Stomach (tissue), 9 donors: ENCODE data around the gene ZBTB3. TPM values are rescaled to one million over a fixed set of nuclear protein-coding genes. Genes with fewer than 3 reads are reported as not detected.

ENCODE experiments used
- DNase-seq, 2 donors: peaks; one replicate each; pipeline versions ENCODE4 v3.0.0 to v3.0.0-alpha.2; 2013 to 2019
- H3K27ac ChIP-seq, 5 donors: fragments of 200-600 bp in 4 of 5; sonication (generic) in 4 of 5; one replicate each; pipeline ENCODE4 v1.5.1; 2013 to 2019; ENCODE audit warnings: mild to moderate bottlenecking in 1 of 5, moderate library complexity in 1 of 5
- H3K27me3 ChIP-seq, 3 donors: fragments of 200-600 bp; sonication (generic); one replicate each; pipeline ENCODE4 v1.5.1; 2017 to 2019; ENCODE audit warnings: mixed run types in 1 of 3
- H3K36me3 ChIP-seq, 4 donors: fragments of 200-600 bp; sonication (generic); 1 replicate in 3 of 4; 2 replicates in 1 of 4; pipeline ENCODE4 v1.5.1; 2016 to 2019
- H3K4me1 ChIP-seq, 4 donors: fragments of 200-600 bp; sonication (generic); one replicate each; pipeline ENCODE4 v1.5.1; 2016 to 2019
- H3K4me3 ChIP-seq, 4 donors: fragments of 200-600 bp; sonication (generic) in 3 of 4; one replicate each; pipeline ENCODE4 v1.5.1; 2016 to 2019; ENCODE audit warnings: mild to moderate bottlenecking in 1 of 4
- H3K9me3 ChIP-seq, 4 donors: fragments of 200-600 bp; sonication (generic); one replicate each; pipeline ENCODE4 v1.5.1; 2016 to 2019
- CTCF ChIP-seq, 7 experiments: fragments of 450-650 bp in 4 of 7; fragments of 200-600 bp in 3 of 7; sonication (generic) in 3 of 7; IDR thresholded peaks; one replicate each; pipeline ENCODE4 v1.5.1; 2016 to 2019; ENCODE audit warnings: antibody characterized with exemption in 7 of 7, control low read depth in 2 of 7, mild to moderate bottlenecking in 1 of 7
- EP300 ChIP-seq: sonication (generic); formaldehyde crosslinking; IDR thresholded peaks from one replicate; pipeline ENCODE4 v1.6.1; 2017; ENCODE audit warnings: antibody characterized with exemption
- POLR2A ChIP-seq, 4 donors: fragments of 450-650 bp; IDR thresholded peaks; one replicate each; pipeline ENCODE4 v1.6.1; 2016; ENCODE audit warnings: antibody characterized with exemption in 4 of 4, control low read depth in 2 of 4, mild to moderate bottlenecking in 1 of 4, moderate library complexity in 1 of 4
- POLR2AphosphoS5 ChIP-seq, 3 donors: sonication (generic); formaldehyde crosslinking; IDR thresholded peaks; one replicate each; pipeline ENCODE4 v1.6.1; 2016; ENCODE audit warnings: antibody characterized with exemption in 3 of 3
- WGBS, 5 donors: extraction: QIAGEN DNeasy Blood & Tissue Kit in 3 of 5; methylation state at CpG; one replicate each; pipeline versions ENCODE4 v1.1.5 to v1.1.7; 2013 to 2018; 5-methylcytosine and 5-hydroxymethylcytosine counted together
- intact Hi-C: fragments of 100-400 bp; cut with DNase I; formaldehyde crosslinking; loops from one replicate; pipeline ENCODE4 v1.15.1; 2023; ENCODE audit warnings: low total_unique reads
- polyA plus RNA-seq, 3 donors: library from polyadenylated mRNA; stranded (reverse); fragments of 200-250 nt; gene quantifications; one replicate each; pipeline ENCODE4 v1.2.3, GENCODE V29; 2013
- total RNA-seq, 5 donors: library from RNA; depleted of rRNA; stranded (reverse); fragments of >200 nt; gene quantifications; one replicate each; pipeline versions ENCODE4 v1.1.0 to v1.2.3, GENCODE V29; 2014 to 2016
- donor health status: healthy with polysubstance abuse.
- donor health status: Bipolar disorder and iron deficiency.
- donor health status: healthy.

ZBTB3 gene
- total and polyA plus RNA-seq, 8 donors = 3.3 to 16.5 (median 4.6) TPM; not detected in 1

- Histone ChIP-seq H3K27ac (peak within 1 kb of the TSS; percentile 90 to 99 (median 95)), H3K27me3 (no peaks in the 10 kb centered on the region), H3K9me3 (no peaks in the 10 kb centered on the region), H3K36me3 (peaks cover 14 to 35% (median 29%) of the 10 kb centered on the region in 4 donors), H3K4me3 (peak within 1 kb of the TSS; percentile 88 to 99 (median 93)), H3K4me1 (peaks cover 35 to 72% (median 54%) of the 10 kb centered on the region in 4 donors)
- 0 to 1% (median 0%) methylated on average over 28 to 29 of the region's 29 CpGs for WGBS, 5 donors
- intact Hi-C loops = no loop called here
- peak; percentile 90 to 95 for DNase-seq
- peak in 2 of 3 donors; percentile 72 to 91 for TF ChIP-seq POLR2AphosphoS5 (IDR thresholded peaks at IDR 0.05)
- TF ChIP-seq CTCF (IDR thresholded peaks at IDR 0.05) = no peak
- TF ChIP-seq EP300 = no peak
- peak in 1 of 4 donors; percentile 21 for TF ChIP-seq POLR2A (IDR thresholded peaks at IDR 0.05)
Measured at GRCh38 chr11:62728171-62728988, 25.6 kb downstream of the ZBTB3 start, which contains the start of gene TTC9C. TTC9C (plus strand) TSS chr11:62728486; CDS start chr11:62728849, 363 bp downstream.

GRCh38 chr11:62727872-62728170 lies 26.1 kb downstream of the ZBTB3 start:
- Histone ChIP-seq H3K4me3 (peak overlapping the region; percentile 88 to 99 (median 93)), H3K27ac (peak overlapping the region; percentile 90 to 99 (median 95)), H3K27me3 (no peaks in the 10 kb centered on the region), H3K36me3 (peaks cover 17 to 35% (median 29%) of the 10 kb centered on the region in 4 donors), H3K4me1 (peaks cover 35 to 72% (median 57%) of the 10 kb centered on the region in 4 donors), H3K9me3 (no peaks in the 10 kb centered on the region)
- intact Hi-C loops = no loop called here
- peak; percentile 86 to 98 for DNase-seq
- WGBS, 5 donors = 0 to 1% (median 0%) methylated on average over 20 of the region's 20 CpGs
- TF ChIP-seq CTCF (IDR thresholded peaks at IDR 0.05) = no peak
- no peak for TF ChIP-seq EP300
- TF ChIP-seq POLR2AphosphoS5 (IDR thresholded peaks at IDR 0.05) = no peak

GRCh38 chr11:62727165-62727871 lies 26.6 kb downstream of the ZBTB3 start, which contains the start of gene HNRNPUL2:
HNRNPUL2 (minus strand) TSS chr11:62727457; CDS start chr11:62727156, 301 bp downstream.
- peaks cover 35 to 72% (median 58%) of the 10 kb centered on the region in 4 donors for H3K4me1 ChIP-seq
- peak; percentile 99 to 100 for DNase-seq
- no peaks in the 10 kb centered on the region for H3K9me3 ChIP-seq
- intact Hi-C loops = no loop called here
- WGBS, 5 donors = 0 to 1% (median 0%) methylated on average over 48 to 72 of the region's 72 CpGs
- TF ChIP-seq POLR2AphosphoS5 (IDR thresholded peaks at IDR 0.05) = peak; percentile 78 to 96 (median 93)
- peak in 1 of 4 donors; percentile 81 for TF ChIP-seq POLR2A (IDR thresholded peaks at IDR 0.05)
- TF ChIP-seq EP300 = no peak
- TF ChIP-seq CTCF (IDR thresholded peaks at IDR 0.05) = no peak
- no peaks in the 10 kb centered on the region for H3K27me3 ChIP-seq
- H3K4me3 ChIP-seq = peak within 1 kb of the TSS; percentile 88 to 99 (median 93)
- H3K27ac ChIP-seq = peak within 1 kb of the TSS; percentile 90 to 99 (median 95)
- H3K36me3 ChIP-seq = peaks cover 22 to 36% (median 32%) of the 10 kb centered on the region in 4 donors

- no peaks in the 10 kb centered on the region for H3K9me3 ChIP-seq
- WGBS, 5 donors = 0 to 1% (median 0%) methylated on average over 1 to 37 of the region's 37 CpGs
- intact Hi-C loops = no loop called here
- TF ChIP-seq CTCF (IDR thresholded peaks at IDR 0.05) (no peak), POLR2A (IDR thresholded peaks at IDR 0.05) (no peak), EP300 (no peak)
- H3K4me3 ChIP-seq = peak overlapping the region; percentile 88 to 99 (median 93)
- peaks cover 27 to 37% (median 37%) of the 10 kb centered on the region in 4 donors for H3K36me3 ChIP-seq
- peak overlapping the region; percentile 90 to 99 (median 95) for H3K27ac ChIP-seq
- no peaks in the 10 kb centered on the region for H3K27me3 ChIP-seq
- no peak for DNase-seq
- peaks cover 35 to 73% (median 57%) of the 10 kb centered on the region in 4 donors for H3K4me1 ChIP-seq
Measured at GRCh38 chr11:62726915-62727164, 27.1 kb downstream of the ZBTB3 start.
